HFFc6 (cell line): Measurements from ENCODE around the gene SLC4A5. TPM values are rescaled to one million over a fixed set of nuclear protein-coding genes. Genes with fewer than 3 reads are reported as not detected.
"Not testable (repeated sequence)": the region's sequence is repeated elsewhere in the genome, so short reads cannot be mapped to it uniquely, and the experiment has no call there.

Experiments
- DNase-seq: peaks from one replicate; pipeline ENCODE4 v3.0.0-alpha.2; 2018
- H3K27ac Mint-ChIP-seq: 2 replicates; pipeline ENCODE4 v1.8.0; 2020; ENCODE audit warnings: mild to moderate bottlenecking, mixed read lengths
- H3K27me3 Mint-ChIP-seq: 2 replicates; pipeline ENCODE4 v1.8.0; 2021; ENCODE audit warnings: mild to moderate bottlenecking, moderate library complexity, mixed read lengths; ENCODE audit not compliant: insufficient read depth
- H3K36me3 Mint-ChIP-seq: 2 replicates; pipeline ENCODE4 v1.8.0; 2021; ENCODE audit warnings: low read depth, mixed read lengths
- H3K4me1 Mint-ChIP-seq: 2 replicates; pipeline ENCODE4 v1.8.0; 2020; ENCODE audit warnings: low read depth, mixed read lengths
- H3K4me3 Mint-ChIP-seq: 2 replicates; pipeline ENCODE4 v1.8.0; 2020; ENCODE audit warnings: mild to moderate bottlenecking, moderate library complexity, mixed read lengths
- H3K9me3 Mint-ChIP-seq: 2 replicates; pipeline ENCODE4 v1.8.0; 2020; ENCODE audit warnings: mild to moderate bottlenecking, mixed read lengths
- total RNA-seq, 6 experiments: library from RNA; stranded (reverse); fragmentation: NEBNext Ultra II Directional; extraction: Animal tissue kit (Norgen Biotek cat#: 25700); gene quantifications; 2 replicates in 1 of 6; 3 replicates in 5 of 6; pipeline ENCODE4 v1.2.3, GENCODE V29; 2021
- TF ChIP-seq, protein P1 (sequence below): fragments of 200-600 bp; sonication (generic); IDR thresholded peaks from 2 replicates; pipeline ENCODE4 v1.5.0; 2021; ENCODE audit warnings: antibody characterized with exemption, mild to moderate bottlenecking

The SLC4A5 gene
- total RNA-seq, 6 experiments from 2014 or later = 0.19 to 0.40 (median 0.31) TPM; not detected in 3

DNA sequence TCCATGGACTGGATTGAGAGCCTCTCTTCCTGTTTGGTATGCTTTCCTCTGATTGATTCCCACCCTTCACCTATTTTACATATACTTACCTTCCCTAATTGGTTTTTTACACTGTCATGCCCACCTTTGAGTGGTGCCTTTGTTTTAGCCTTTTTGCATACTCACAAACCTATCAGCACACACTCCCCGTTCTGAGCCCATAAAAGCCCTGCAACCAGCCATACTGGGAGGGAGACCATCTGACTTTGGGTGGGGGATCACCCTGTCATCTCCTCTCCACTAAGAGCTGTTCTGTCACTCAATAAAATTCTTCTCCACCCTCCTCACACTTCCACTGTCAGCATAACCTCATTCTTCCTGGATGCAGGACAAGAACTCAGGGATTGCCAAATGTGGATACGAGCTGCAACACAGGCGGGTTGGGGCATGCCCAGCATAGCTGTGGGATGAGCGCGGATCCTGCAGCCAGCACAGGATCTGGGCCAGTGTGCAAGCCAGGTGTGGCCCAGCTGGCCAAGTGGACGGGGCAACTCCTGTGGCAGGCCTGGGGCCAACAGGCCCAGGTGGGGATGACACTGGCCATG, 155.1 kb downstream of the SLC4A5 start:
- H3K36me3 Mint-ChIP-seq = no peaks in the 10 kb centered on the region
- TF ChIP-seq, protein P1, sequence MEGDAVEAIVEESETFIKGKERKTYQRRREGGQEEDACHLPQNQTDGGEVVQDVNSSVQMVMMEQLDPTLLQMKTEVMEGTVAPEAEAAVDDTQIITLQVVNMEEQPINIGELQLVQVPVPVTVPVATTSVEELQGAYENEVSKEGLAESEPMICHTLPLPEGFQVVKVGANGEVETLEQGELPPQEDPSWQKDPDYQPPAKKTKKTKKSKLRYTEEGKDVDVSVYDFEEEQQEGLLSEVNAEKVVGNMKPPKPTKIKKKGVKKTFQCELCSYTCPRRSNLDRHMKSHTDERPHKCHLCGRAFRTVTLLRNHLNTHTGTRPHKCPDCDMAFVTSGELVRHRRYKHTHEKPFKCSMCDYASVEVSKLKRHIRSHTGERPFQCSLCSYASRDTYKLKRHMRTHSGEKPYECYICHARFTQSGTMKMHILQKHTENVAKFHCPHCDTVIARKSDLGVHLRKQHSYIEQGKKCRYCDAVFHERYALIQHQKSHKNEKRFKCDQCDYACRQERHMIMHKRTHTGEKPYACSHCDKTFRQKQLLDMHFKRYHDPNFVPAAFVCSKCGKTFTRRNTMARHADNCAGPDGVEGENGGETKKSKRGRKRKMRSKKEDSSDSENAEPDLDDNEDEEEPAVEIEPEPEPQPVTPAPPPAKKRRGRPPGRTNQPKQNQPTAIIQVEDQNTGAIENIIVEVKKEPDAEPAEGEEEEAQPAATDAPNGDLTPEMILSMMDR = no peak
- H3K27ac Mint-ChIP-seq = peak overlapping the region; percentile 44; the same call in 1 of the 2 replicates
- H3K4me1 Mint-ChIP-seq = peaks cover 19% of the 10 kb centered on the region
- peaks cover 13% of the 10 kb centered on the region; the same call in 1 of the 2 replicates for H3K27me3 Mint-ChIP-seq
- DNase-seq = peak; percentile 50
- H3K4me3 Mint-ChIP-seq = peak overlapping the region; percentile 4; the same call in 1 of the 2 replicates
- no peaks in the 10 kb centered on the region for H3K9me3 Mint-ChIP-seq

- not testable (repeated sequence) for H3K36me3 Mint-ChIP-seq, H3K4me3 Mint-ChIP-seq, H3K27me3 Mint-ChIP-seq, DNase-seq, H3K9me3 Mint-ChIP-seq, H3K27ac Mint-ChIP-seq
- peaks cover 23% of the 10 kb centered on the region for H3K4me1 Mint-ChIP-seq
Measured at GRCh38 chr2:74186706-74187105, 156.5 kb downstream of the SLC4A5 start.

DNA sequence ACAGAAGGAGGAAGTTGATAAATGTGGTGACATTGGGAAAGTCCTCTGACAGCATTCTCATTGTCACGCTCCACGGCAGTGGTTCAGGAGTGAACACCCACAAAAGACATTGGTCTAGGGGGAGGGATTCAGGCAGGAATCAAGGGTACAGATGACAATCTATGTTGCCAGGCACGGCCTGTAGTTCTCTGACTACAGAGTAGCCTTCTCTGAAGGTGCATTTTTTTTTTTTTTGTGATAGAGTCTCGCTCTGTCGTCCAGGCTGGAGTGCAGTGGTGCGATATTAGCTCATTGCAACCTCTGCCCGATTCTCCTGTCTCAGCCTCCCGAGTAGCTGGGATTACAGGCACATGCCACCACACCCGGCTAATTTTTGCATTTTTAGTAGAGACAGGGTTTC, 157.2 kb downstream of the SLC4A5 start:
- Mint-ChIP-seq H3K36me3 (no peaks in the 10 kb centered on the region), H3K27me3 (peaks cover 4% of the 10 kb centered on the region; the same call in 1 of the 2 replicates), H3K4me3 (no peak overlapping the region), H3K4me1 (peaks cover 26% of the 10 kb centered on the region), H3K9me3 (no peaks in the 10 kb centered on the region), H3K27ac (no peak overlapping the region)
- TF ChIP-seq, protein P1 = no peak
- no peak for DNase-seq

DNA sequence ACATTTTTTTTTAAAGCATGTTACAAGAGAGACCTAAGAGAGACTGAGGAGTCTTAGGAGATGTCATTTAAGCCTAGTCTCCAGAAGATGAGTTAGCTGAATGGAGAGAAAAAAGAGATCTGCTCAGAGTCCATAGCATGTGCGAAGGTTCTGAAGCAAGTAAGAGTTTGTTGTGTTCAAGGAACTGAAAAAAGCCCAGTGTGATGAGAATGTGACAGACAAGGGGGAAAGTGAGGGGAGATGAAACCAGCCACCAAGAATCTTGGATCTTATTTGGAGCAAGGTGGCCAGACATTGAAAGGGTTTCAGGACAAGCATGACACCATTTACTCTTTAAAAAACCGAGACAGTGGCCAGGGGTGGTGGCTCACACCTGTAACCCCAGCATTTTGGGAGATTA, 159.3 kb downstream of the SLC4A5 start:
- peaks cover 2% of the 10 kb centered on the region; the same call in 1 of the 2 replicates for H3K27me3 Mint-ChIP-seq
- no peak for DNase-seq
- TF ChIP-seq, protein P1 = no peak
- H3K4me3 Mint-ChIP-seq = no peak overlapping the region
- no peaks in the 10 kb centered on the region for H3K9me3 Mint-ChIP-seq
- peaks cover 18% of the 10 kb centered on the region for H3K4me1 Mint-ChIP-seq
- H3K27ac Mint-ChIP-seq = no peak overlapping the region
- no peaks in the 10 kb centered on the region for H3K36me3 Mint-ChIP-seq

GRCh38 chr2:74181739-74182138, 161.5 kb downstream of the SLC4A5 start:
- 0 out of 2 replicates have a peak, but pooled peaks cover 2% of the 10 kb centered on the region for H3K36me3 Mint-ChIP-seq
- peak overlapping the region; percentile 53; the same call in 1 of the 2 replicates for H3K4me3 Mint-ChIP-seq
- DNase-seq = no peak
- no peaks in the 10 kb centered on the region for H3K9me3 Mint-ChIP-seq
- TF ChIP-seq, protein P1 = no peak
- peaks cover 2% of the 10 kb centered on the region; the same call in 1 of the 2 replicates for H3K27me3 Mint-ChIP-seq
- no peak overlapping the region for H3K27ac Mint-ChIP-seq
- H3K4me1 Mint-ChIP-seq = peaks cover 15% of the 10 kb centered on the region

DNA sequence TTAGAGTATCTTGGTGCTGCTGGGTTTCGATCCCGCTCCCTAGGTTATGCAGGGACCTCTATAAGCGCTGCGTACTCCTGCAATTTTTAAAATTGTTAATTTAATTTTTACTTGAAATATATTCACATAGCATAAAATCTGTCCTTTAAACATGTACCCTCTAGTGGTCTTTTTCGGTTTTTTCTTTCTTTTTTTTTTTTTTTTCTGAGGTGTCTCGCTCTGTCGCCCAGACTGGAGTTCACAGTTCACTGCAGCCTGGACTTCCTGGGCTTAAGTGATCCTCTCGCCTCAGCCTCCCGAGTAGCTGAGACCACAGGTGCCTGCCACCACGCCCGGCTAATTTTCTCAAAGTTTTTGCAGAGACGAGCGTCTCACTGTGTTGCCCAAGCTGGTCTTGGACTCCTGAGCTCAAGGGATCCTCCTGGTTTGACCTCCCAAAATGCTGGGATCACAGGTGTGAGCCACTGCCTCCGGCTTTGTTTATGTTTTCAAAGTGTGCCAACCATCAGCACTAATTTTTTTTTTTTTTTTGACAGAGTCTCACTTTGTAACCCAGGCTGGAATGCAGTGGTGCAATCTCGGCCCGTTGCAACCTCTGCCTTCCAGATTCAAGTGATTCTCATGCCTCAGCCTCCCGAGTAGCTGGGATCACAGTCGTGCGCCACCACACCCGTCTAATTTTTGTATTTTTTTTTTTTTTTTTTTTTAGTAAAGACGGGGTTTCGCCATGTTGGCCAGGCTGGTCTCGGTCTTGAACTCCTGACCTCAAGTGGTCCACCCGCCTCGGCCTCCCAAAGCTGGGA, 164.0 kb downstream of the SLC4A5 start:
- no peaks in the 10 kb centered on the region; the same call in 1 of the 2 replicates for H3K27me3 Mint-ChIP-seq
- peaks cover 35% of the 10 kb centered on the region for H3K4me1 Mint-ChIP-seq
- DNase-seq = no peak
- TF ChIP-seq, protein P1 = peak; percentile 77
- H3K36me3 Mint-ChIP-seq = peaks cover 11% of the 10 kb centered on the region; the same call in 1 of the 2 replicates
- H3K9me3 Mint-ChIP-seq = no peaks in the 10 kb centered on the region
- H3K27ac Mint-ChIP-seq = peak overlapping the region; percentile 59; the same call in 1 of the 2 replicates
- peak overlapping the region; percentile 94 for H3K4me3 Mint-ChIP-seq
